GM06990 (cell line): ENCODE measurements around the gene TOR1A.

ENCODE experiments used
- DNase-seq: peaks from one replicate; pipeline ENCODE4 v3.0.0-alpha.2; 2011; ENCODE audit not compliant: insufficient read length; ENCODE audit errors: extremely low read depth
- H3K27me3 ChIP-seq: replicated peaks from 2 replicates; pipeline ENCODE4 v1.6.0; 2011; ENCODE audit warnings: low read length; ENCODE audit not compliant: control insufficient read depth, insufficient read depth
- H3K36me3 ChIP-seq: 2 replicates; pipeline ENCODE4 v1.5.1; 2011; ENCODE audit warnings: low read length; ENCODE audit not compliant: control insufficient read depth, insufficient read depth
- H3K4me3 ChIP-seq: replicated peaks from 2 replicates; pipeline ENCODE4 v1.5.1; 2011; ENCODE audit warnings: low read depth, mild to moderate bottlenecking, control low read depth, low read length
- CTCF ChIP-seq: IDR thresholded peaks from 2 replicates; pipeline ENCODE4 v1.5.1; 2011; ENCODE audit warnings: low read length, control low read depth, mild to moderate bottlenecking, inconsistent platforms; ENCODE audit not compliant: insufficient read depth, poor library complexity, severe bottlenecking

Gene TOR1A

GRCh38 chr9:129836311-129837007 lies 12.5 kb upstream of the TOR1A start:
- H3K4me3 ChIP-seq = peak overlapping the region; percentile 82
- DNase-seq = no peak
- TF ChIP-seq CTCF = no peak
- H3K27me3 ChIP-seq = no peaks in the 10 kb centered on the region
- H3K36me3 ChIP-seq = peaks cover 3% of the 10 kb centered on the region

DNA sequence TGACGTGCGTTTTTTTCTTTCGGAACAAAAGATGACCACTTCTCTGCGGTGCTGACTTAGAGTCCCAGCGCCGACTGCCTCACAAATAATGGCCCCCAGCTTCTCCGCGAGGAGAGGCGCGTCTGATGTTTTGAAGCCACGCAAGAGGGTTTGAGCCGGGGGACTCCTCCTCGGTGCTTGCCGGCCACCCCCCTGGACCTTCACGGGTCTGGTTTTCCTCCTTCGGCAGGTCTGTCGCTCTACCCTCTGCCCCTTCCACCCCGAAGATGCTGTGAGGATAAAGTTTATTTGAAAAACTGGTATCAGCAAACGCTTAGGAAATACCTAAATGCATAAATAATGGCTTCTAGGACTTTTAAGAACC lies 11.9 kb upstream of the TOR1A start:
- H3K36me3 ChIP-seq = peaks cover 3% of the 10 kb centered on the region
- no peak for DNase-seq
- H3K4me3 ChIP-seq = peak overlapping the region; percentile 82
- TF ChIP-seq CTCF = no peak
- no peaks in the 10 kb centered on the region for H3K27me3 ChIP-seq

GRCh38 chr9:129835128-129835859 lies 11.4 kb upstream of the TOR1A start, which contains the start of the genes C9orf78 and USP20:
C9orf78 (minus strand) TSS chr9:129835275; CDS start chr9:129835221, 54 bp downstream.
USP20 (plus strand) TSS chr9:129835458; CDS start chr9:129852556, 17,098 bp downstream.
- no peak for TF ChIP-seq CTCF

DNA sequence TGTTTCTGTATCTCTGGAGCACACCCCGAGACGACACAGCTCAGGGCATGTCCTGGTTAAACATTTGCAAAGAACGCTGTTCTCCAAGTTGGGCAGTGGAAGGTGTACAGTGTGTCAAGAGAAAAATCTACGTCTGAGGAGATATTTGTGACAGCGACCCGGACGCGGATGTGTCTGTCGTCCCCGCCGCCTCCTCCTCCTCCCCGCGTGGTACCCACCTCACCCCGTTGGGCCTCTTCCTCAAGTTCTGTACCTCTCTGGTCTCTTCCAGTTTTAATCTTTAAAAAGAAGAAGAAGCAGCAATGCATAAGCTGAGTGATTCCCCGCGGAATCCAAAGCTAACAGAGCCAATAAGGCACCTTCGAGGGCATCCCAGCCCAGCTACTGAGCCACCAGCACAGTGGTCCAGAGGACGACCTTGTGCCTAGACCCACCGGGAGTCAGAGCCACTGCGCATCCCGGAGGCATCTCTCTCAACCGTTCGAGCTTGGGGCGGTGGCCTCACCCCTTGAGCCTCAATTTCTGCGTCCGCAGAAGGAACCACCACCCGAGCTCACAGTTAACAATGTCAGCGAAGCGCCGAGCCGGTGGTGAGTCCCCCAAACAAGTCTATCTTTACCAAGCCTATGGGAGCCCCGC lies 10.7 kb upstream of the TOR1A start:
- DNase-seq = no peak
- H3K27me3 ChIP-seq = no peaks in the 10 kb centered on the region
- peaks cover 4% of the 10 kb centered on the region for H3K36me3 ChIP-seq
- peak overlapping the region; percentile 83 for H3K4me3 ChIP-seq
- TF ChIP-seq CTCF = no peak

More at GRCh38 chr9:129835128-129835859, 11.4 kb upstream of the TOR1A start, which contains the start of the genes C9orf78 and USP20:
- Histone ChIP-seq H3K36me3 (peaks cover 3% of the 10 kb centered on the region), H3K4me3 (peak within 1 kb of the TSS; percentile 83), H3K27me3 (no peaks in the 10 kb centered on the region)
- DNase-seq = peak; percentile 98

DNA sequence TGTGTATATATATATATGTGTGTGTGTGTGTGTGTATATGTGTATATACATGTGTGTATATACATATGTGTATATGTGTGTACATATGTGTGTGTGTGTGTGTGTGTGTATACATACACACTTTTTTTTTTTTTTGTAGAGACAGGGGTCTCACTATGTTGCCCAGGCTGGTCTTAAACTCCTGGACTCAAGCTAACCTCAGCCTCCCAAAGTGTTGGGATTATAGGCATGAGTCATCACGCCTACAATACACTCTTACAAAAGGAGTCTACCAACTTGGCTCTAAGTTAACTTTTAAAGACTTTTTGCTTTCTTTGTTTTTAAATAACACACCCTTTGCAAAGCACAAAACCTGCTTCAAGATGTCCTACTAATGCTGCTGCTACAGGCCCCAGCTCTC lies 9.0 kb upstream of the TOR1A start:
- DNase-seq = no peak
- H3K36me3 ChIP-seq = peaks cover 7% of the 10 kb centered on the region
- no peak for TF ChIP-seq CTCF

More for the DNA sequence above, 9.0 kb upstream of the TOR1A start:
- H3K4me3 ChIP-seq = no peak overlapping the region
- H3K27me3 ChIP-seq = no peaks in the 10 kb centered on the region
